Measurements from ENCODE around the gene CCDC188. TPM values are rescaled to one million over a fixed set of nuclear protein-coding genes. Genes with fewer than 3 reads are reported as not detected.

Gene CCDC188
- total and polyA plus RNA-seq, 2 of the 8 experiments (the other 6 are each of a cell fraction or from before 2014, with no cell fraction given): not detected

DNA sequence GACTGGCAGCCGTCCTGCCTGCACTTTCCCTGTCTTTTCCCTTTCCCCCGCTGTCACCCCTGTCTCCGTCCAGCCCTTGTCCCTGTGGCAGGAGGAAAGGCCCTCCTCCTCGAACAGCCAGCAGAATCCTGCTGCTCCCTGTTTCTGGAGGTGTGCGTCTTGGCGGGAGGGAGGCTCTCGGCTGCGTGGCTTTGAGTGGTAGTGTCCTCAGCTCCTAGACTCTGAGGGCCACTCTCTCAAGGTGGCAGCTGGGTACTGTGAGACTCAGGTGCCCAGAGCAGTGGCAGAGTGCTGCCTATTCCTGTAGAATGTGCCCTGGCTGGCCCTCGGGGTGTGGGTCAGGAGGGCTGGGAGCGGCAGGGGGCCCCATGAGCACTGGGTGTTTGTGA is 44.0 kb downstream of the CCDC188 start:
- H3K56ac ChIP-seq (replicated peaks; ENCODE audit: insufficient read length, low read depth, low read length): no peak overlapping the region
- H2BK12ac ChIP-seq (ENCODE audit: low read depth, low read length): no peak overlapping the region
- peaks cover 56 to 78% (median 65%) of the 10 kb centered on the region in 4 experiments for H3K36me3 ChIP-seq (ENCODE audit: control insufficient read depth in 2 of 4, insufficient read depth in 4 of 4, low read length in 3 of 4)
- DNase-seq (ENCODE audit: low read depth in 1 of 2, low spot score in 2 of 2) (no peak), FAIRE-seq (no peak)
- ChIA-PET CTCF (ENCODE audit: partially characterized antibody) (interaction anchor here (1.0 to 3.3 kb wide), 5 partner anchors 9 to 21 kb away, joined by 3 to 16 read pairs (median 7); partner anchors contain the start of gene RANBP1), POLR2A (ENCODE audit: partially characterized antibody) (interaction anchor here (1.1 to 29.4 kb wide), 6 partner anchors 5 to 71 kb away, joined by 3 to 598 read pairs (median 26); partner anchors contain the start of genes RANBP1 and TRMT2A)
- no peaks in the 10 kb centered on the region for H3K4me1 ChIP-seq (replicated peaks in 1 of 4; ENCODE audit: control insufficient read depth in 3 of 4, insufficient read depth in 4 of 4, low read length in 3 of 4)
- no peak overlapping the region for H2AK5ac ChIP-seq (ENCODE audit: low read depth, low read length)
- H2BK15ac ChIP-seq (ENCODE audit: low read length): no peak overlapping the region
- H3K79me1 ChIP-seq (ENCODE audit: low read depth, low read length): peaks cover 14% of the 10 kb centered on the region
- H4K20me1 ChIP-seq (replicated peaks in 1 of 2; ENCODE audit: control insufficient read depth in 1 of 2, insufficient read depth in 2 of 2, low read length in 2 of 2): peaks cover 21 to 55% of the 10 kb centered on the region in 2 experiments
- H4K5ac ChIP-seq (ENCODE audit: insufficient read length, low read depth, low read length): no peak overlapping the region
- no peak overlapping the region for H3K9ac ChIP-seq (replicated peaks in 1 of 4; ENCODE audit: extremely low read depth in 1 of 4, low read depth in 3 of 4, low read length in 3 of 4)
- H4K91ac ChIP-seq (replicated peaks; ENCODE audit: insufficient read length, low read length): no peak overlapping the region
- H4K8ac ChIP-seq (ENCODE audit: extremely low read depth, insufficient read depth, low read length): no peak overlapping the region
- no peak overlapping the region for H3K27ac ChIP-seq (ENCODE audit: low read depth, low read length)
- no peak overlapping the region for H2BK5ac ChIP-seq (ENCODE audit: low read depth, low read length)
- no peak overlapping the region for H3K18ac ChIP-seq (ENCODE audit: extremely low read depth, low read length)
- no peaks in the 10 kb centered on the region for H3K9me3 ChIP-seq (ENCODE audit: insufficient read depth in 2 of 2, low read depth in 1 of 2, low read length in 1 of 2)
- H3K27me3 ChIP-seq (replicated peaks in 1 of 4; ENCODE audit: control insufficient read depth in 3 of 4, extremely low read depth in 1 of 4, insufficient read depth in 3 of 4, low read length in 3 of 4): no peaks in the 10 kb centered on the region
- H2BK120ac ChIP-seq (replicated peaks; ENCODE audit: low read depth, low read length): no peak overlapping the region
- H3K4me3 ChIP-seq (ENCODE audit: extremely low read depth in 1 of 4, insufficient read depth in 2 of 4, low read depth in 3 of 4, low read length in 4 of 4): no peak overlapping the region
- no peak overlapping the region for H3K14ac ChIP-seq (ENCODE audit: insufficient read length)
- peaks cover 0 to 16% of the 10 kb centered on the region in 2 experiments; a peak in 3 of 4 replicates for H3K79me2 ChIP-seq (ENCODE audit: control insufficient read depth in 1 of 2, insufficient read depth in 2 of 2, low read length in 2 of 2)
- WGBS, 2 experiments (ENCODE audit: extremely low coverage in 1 of 2, insufficient coverage in 1 of 2, insufficient read length in 1 of 2, insufficient replicate concordance in 2 of 2, low coverage in 1 of 2, low lambda C conversion rate in 2 of 2, missing lambda C conversion rate in 1 of 2): 97% methylated on average over 10 of the region's 10 CpGs; no CpG with 5 or more reads in 1 of the 2 experiments
- H3K23me2 ChIP-seq (ENCODE audit: low read depth, low read length): no peaks in the 10 kb centered on the region
- no peak overlapping the region for H3K4ac ChIP-seq (replicated peaks; ENCODE audit: insufficient read length, low read depth, low read length)
- no peak overlapping the region for H3K4me2 ChIP-seq (ENCODE audit: insufficient read depth in 1 of 2, low read depth in 2 of 2, low read length in 2 of 2)
- H3K23ac ChIP-seq (ENCODE audit: insufficient read length): no peak overlapping the region
- no peak overlapping the region for H2BK20ac ChIP-seq (ENCODE audit: low read length)
- H2AFZ ChIP-seq (ENCODE audit: low read length): no peak overlapping the region
- TF ChIP-seq CBX5 (IDR thresholded peaks at IDR 0.05; ENCODE audit: low read depth, low read length) (no peak), BACH1 (IDR thresholded peaks at IDR 0.05; ENCODE audit: low read length) (no peak), HDAC2 (IDR thresholded peaks at IDR 0.05; ENCODE audit: borderline replicate concordance in 1 of 2, low read depth in 2 of 2, low read length in 2 of 2) (no peak), GABPA (IDR thresholded peaks at IDR 0.05; ENCODE audit: borderline replicate concordance, insufficient read depth, low read length) (no peak), E2F6 (IDR thresholded peaks at IDR 0.05) (no peak), GTF2F1 (IDR thresholded peaks at IDR 0.05; ENCODE audit: borderline replicate concordance, low read depth, low read length) (no peak), POU5F1 (IDR thresholded peaks at IDR 0.05; ENCODE audit: low read depth, low read length) (no peak), CEBPB (IDR thresholded peaks at IDR 0.05; ENCODE audit: low read depth, low read length) (no peak), TAF7 (optimal IDR thresholded peaks at IDR 0.05; ENCODE audit: borderline replicate concordance, low read depth, low read length) (no peak), SP4 (IDR thresholded peaks at IDR 0.05; ENCODE audit: low read length) (no peak)
- TF ChIP-seq, protein P1, sequence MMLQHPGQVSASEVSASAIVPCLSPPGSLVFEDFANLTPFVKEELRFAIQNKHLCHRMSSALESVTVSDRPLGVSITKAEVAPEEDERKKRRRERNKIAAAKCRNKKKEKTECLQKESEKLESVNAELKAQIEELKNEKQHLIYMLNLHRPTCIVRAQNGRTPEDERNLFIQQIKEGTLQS (IDR thresholded peaks at IDR 0.05; ENCODE audit: insufficient read depth, low read depth, low read length): no peak
